GM12874 (cell line): Measurements from ENCODE around the gene ELAVL2.

Source experiments
- TF ChIP-seq, protein P1 (sequence below): IDR thresholded peaks from 2 replicates; pipeline ENCODE4 v1.5.1; 2011; ENCODE audit warnings: low read depth, mild to moderate bottlenecking, control low read depth, low read length, moderate library complexity; ENCODE audit not compliant: insufficient read depth

Gene ELAVL2

DNA sequence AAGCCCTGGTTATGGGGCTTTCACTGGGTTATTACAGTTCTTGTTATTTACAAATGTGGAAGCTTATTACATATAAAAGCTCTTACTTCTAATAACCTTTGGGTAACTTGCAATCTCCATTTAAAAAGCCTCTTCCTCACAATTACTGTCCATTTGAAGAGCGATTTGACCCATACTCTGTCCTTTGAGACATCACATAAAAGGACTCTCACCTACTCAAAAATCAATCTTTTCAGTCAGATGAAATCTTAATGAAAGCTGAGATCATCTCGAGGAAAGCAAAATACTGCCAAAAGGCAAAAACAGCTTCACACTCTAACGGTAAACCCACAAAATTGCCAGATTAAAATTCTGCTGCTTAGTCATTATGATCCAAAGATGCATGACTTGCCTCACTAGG, 29.8 kb downstream of the ELAVL2 start:
- TF ChIP-seq, protein P1, sequence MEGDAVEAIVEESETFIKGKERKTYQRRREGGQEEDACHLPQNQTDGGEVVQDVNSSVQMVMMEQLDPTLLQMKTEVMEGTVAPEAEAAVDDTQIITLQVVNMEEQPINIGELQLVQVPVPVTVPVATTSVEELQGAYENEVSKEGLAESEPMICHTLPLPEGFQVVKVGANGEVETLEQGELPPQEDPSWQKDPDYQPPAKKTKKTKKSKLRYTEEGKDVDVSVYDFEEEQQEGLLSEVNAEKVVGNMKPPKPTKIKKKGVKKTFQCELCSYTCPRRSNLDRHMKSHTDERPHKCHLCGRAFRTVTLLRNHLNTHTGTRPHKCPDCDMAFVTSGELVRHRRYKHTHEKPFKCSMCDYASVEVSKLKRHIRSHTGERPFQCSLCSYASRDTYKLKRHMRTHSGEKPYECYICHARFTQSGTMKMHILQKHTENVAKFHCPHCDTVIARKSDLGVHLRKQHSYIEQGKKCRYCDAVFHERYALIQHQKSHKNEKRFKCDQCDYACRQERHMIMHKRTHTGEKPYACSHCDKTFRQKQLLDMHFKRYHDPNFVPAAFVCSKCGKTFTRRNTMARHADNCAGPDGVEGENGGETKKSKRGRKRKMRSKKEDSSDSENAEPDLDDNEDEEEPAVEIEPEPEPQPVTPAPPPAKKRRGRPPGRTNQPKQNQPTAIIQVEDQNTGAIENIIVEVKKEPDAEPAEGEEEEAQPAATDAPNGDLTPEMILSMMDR: no peak

DNA sequence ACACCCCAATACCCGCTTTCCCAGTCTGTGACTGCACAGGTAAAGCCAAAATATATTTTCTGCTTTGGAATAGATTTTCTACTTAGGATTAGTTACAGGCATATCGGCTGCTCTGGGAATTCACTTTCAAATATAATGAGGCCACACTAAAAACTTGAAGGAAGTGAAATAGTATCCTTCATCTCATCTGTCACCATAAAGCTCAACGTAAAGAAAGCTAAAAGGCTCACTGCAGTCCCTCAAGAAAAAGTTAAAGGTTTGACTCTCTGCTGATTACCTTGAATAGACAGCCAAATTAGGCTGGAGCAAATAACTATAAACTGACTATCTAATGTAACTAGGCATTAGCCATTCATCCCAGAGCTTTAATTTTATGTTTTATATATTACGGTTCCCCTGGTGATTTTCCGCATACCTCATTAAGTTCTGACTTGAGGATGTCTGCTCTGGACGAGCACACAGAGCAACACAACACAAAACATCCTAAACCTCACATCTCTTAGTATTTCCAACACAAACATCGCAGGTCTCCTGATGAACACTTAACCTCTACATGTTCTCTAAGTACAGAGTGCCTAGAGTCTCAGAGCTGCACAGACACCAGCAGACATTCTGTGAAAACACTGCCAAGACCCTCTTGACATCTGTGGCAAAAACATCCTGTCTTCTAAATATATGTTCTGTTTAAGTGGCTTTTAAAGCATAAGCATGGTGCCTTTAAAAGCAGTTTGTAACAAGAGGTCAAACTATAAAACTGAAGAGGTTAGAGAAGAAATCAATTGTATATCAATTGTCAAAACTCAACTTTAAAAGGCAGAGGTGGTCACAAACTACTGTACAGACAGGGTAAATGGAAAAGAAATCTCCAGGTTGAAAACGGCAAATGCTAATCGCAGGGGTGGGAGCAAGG, 35.4 kb downstream of the ELAVL2 start:
- TF ChIP-seq, protein P1: no peak

DNA sequence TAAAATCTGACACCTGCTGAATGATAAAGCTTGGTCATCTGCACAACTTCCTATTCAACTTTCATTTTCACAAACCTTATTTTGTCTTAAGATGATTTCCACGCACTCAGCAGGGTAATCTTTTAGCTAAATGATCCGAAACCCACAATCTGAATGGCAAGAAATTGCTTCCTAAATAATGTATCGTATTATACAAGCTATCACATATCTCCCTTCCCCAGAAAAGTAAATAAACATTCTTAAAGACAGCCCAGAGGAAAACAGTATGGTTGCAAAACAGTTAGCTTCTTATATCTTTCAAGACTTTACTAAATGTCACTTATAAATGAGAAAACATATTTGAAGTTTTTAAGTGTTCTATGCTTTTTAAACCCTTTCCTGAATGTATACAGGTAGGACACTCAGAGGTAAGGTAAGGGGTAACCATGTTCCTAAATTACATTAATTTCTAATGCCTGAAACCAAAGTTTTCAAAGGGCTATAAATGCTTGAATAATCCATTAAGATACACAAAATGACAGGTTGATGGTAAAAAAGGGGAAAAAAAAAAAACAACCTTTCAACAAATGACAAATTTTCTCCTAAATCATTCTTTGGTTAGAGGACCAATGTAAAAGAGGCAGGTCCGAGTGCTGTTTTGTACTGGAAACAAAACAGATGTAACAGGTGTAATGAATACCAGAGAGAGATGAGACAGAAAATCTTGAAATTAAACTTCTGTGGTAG, 36.3 kb downstream of the ELAVL2 start:
- TF ChIP-seq, protein P1: no peak

DNA sequence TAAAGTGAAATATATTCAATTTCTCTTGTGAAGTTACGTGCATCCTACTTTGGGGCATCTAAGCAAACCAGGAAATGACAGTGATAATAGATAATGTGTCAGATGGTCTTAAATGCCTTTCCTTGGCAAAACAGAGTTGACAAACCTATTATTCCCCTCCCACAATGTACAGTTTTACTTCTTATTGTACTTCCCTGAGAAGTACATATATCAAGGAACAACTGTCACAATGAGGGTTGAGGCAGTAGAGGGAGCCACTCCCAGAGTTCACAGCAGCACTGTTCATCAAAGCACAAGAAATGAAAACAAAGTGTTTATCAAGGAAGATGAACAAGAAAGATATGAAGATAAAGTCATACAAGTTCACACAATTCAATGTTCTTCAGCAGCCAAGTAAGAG, 41.1 kb downstream of the ELAVL2 start:
- TF ChIP-seq, protein P1: no peak

DNA sequence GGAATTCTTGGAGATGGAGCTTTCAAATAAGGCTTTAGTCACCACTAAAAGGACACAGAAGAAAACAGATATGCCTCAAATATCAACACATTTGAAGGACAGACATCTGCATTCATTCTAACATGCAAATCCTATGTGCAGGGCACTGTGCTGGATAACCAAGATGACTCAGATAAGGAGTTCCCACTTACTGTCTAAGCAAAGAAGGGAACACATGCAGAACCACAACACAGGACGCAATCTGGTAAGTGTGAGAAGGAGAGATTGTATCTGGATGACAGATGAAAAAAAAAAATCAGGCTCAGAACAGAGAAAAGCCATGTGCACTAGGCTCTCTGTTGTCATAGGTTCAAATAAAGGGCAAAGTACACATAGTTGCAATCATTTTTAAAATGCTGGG, 42.5 kb downstream of the ELAVL2 start:
- TF ChIP-seq, protein P1: no peak

DNA sequence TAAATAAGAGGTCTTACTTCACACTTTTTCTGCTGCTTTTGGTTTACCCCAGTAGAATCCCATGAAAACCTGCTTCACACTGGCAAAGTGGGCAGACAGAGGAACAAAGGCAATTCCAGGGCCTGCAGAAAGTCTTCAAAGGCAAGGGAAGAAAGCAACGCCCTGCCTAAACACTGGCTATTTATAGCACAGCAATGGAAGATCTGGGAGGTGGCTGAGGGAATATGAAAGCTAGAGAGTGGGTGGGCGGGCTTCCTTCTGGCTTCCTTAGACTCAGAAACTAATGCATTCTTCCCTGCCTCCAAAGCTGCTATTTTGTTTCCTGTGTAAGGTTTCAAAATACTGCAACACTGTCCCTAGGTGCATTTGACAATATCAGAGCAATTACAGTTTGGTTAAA, 46.8 kb downstream of the ELAVL2 start:
- TF ChIP-seq, protein P1: no peak

DNA sequence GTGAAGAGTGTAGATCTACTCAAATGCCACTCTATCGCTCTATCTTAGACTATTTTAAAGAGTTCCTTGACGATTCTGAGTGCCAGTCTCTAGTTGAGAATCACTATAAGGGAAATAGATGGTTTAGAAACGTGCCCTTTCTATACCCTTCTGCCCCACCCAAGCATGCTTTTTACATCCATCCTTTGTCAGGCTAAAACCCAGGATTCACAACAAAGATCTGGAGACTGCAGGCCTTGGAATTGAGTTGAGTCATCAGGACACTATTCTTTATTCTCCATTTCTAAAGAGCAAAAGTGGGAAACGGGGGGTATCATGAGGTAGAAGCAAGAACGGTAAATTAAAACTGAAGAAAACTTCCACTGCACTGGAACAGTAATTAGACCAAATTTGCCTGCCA, 48.7 kb downstream of the ELAVL2 start:
- TF ChIP-seq, protein P1: no peak
